Measurements from ENCODE around the gene OTUD3. TPM values are rescaled to one million over a fixed set of nuclear protein-coding genes. Genes with fewer than 3 reads are reported as not detected.

Gene OTUD3
- total RNA-seq, 1 experiment from 2014 or later = 33.9 TPM

DNA sequence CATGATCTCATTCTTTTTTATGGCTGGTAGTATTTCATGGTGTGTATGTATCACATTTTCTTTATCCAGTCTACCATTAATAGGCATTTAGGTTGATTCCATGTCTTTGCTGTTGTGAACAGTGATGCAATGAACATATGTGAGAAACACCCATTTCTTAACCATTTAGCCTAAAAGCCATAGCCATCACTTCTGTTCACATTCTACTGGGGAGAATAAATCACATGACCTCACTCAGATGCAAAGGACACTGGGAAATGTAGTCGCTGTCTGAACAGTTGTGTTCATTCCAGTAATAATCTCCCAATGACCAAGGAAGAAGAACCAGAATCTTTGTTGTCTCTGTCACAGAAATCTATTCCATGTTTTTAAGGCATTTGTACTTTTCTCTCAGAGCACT lies 56.3 kb downstream of the OTUD3 start:
- POLR2A ChIA-PET (ENCODE audit: low non-redundant PET) = no interaction called here
- H3K27me3 ChIP-seq (replicated peaks; ENCODE audit: insufficient read depth, low read depth, low read length, poor library complexity) = no peaks in the 10 kb centered on the region
- BruUV-seq (replicated peaks) = no TSS peak
- H3K4me1 ChIP-seq (ENCODE audit: insufficient read depth, low read length, poor library complexity, severe bottlenecking) = no peaks in the 10 kb centered on the region
- H3K36me3 ChIP-seq (ENCODE audit: insufficient read depth, low read length, poor library complexity, severe bottlenecking) = no peaks in the 10 kb centered on the region
- H3K27ac ChIP-seq (ENCODE audit: low read depth, low read length, poor library complexity, severe bottlenecking) = no peak overlapping the region
- CTCF ChIA-PET = no interaction called here
- DNase-seq (ENCODE audit: low spot score) = no peak
- H3K4me3 ChIP-seq (ENCODE audit: low read depth, low read length, poor library complexity, severe bottlenecking) = no peak overlapping the region
- intact Hi-C loops (cut with micrococcal nuclease; ENCODE audit: unreplicated experiment) = no loop called here
- no peaks in the 10 kb centered on the region for H3K9me3 ChIP-seq (ENCODE audit: low read depth, low read length, poor library complexity, severe bottlenecking)
- no peak for TF ChIP-seq EZH2 (IDR thresholded peaks at IDR 0.05; ENCODE audit: borderline replicate concordance, low read depth, low read length, poor library complexity, severe bottlenecking)
- TF ChIP-seq, protein P1, sequence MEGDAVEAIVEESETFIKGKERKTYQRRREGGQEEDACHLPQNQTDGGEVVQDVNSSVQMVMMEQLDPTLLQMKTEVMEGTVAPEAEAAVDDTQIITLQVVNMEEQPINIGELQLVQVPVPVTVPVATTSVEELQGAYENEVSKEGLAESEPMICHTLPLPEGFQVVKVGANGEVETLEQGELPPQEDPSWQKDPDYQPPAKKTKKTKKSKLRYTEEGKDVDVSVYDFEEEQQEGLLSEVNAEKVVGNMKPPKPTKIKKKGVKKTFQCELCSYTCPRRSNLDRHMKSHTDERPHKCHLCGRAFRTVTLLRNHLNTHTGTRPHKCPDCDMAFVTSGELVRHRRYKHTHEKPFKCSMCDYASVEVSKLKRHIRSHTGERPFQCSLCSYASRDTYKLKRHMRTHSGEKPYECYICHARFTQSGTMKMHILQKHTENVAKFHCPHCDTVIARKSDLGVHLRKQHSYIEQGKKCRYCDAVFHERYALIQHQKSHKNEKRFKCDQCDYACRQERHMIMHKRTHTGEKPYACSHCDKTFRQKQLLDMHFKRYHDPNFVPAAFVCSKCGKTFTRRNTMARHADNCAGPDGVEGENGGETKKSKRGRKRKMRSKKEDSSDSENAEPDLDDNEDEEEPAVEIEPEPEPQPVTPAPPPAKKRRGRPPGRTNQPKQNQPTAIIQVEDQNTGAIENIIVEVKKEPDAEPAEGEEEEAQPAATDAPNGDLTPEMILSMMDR (conservative IDR thresholded peaks at IDR 0.05; ENCODE audit: low read depth, low read length) = no peak

DNA sequence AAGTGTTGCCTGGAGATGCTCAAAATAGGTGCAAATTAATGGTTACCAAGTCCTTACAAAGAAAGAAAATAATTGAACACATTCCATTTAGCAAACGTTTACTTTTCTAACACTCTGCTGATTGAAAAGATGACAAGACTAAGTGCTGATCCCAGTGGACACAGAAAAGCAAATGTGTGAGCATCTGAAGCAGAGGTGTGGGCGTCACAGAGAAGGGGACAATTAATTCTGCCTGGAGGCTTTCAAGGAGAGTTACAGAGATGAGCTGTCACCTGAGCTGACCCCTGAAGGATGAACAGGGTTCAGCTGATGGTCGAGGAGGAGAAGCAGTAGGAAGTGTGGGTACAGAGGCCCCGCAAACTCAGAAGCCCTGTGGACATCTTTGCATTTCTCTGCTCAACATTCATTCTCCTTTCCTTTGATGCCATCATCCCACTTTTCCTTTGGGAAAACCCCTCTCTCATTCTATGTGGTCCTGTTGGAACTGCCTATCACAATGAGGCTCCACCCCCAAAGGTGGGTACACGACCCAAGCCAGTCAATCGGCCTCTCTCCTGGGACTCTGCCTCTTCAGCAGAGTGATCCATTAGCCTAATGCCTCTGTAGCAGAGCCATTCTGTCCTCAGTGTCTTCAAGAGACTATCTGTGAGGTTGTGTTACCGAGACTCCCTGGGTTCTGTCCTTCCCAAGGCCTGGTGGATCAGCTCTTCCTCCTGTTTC lies 58.5 kb downstream of the OTUD3 start:
- no peak overlapping the region for H3K27ac ChIP-seq (ENCODE audit: low read depth, low read length, poor library complexity, severe bottlenecking)
- POLR2A ChIA-PET (ENCODE audit: low non-redundant PET) = no interaction called here
- TF ChIP-seq, protein P1 (conservative IDR thresholded peaks at IDR 0.05; ENCODE audit: low read depth, low read length) = no peak
- no peak for TF ChIP-seq EZH2 (IDR thresholded peaks at IDR 0.05; ENCODE audit: borderline replicate concordance, low read depth, low read length, poor library complexity, severe bottlenecking)

DNA sequence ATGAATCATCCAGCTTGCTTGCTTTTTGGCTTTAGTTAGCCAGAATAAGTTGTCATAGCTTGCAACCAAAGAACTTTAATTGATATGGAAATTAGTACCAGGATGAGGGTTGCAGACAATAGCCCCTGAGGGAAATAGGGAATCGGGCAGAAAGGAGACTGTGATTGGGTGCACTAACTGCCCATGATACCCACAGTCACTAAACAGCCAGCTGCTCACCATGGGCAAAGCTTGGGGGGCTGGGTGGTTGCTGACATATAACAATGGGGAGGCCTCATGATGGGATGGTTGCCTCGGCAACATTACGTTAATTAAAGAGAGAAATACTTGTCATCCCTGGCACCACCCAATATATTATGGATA lies 59.0 kb downstream of the OTUD3 start:
- intact Hi-C loops (cut with micrococcal nuclease; ENCODE audit: unreplicated experiment) = no loop called here

More for the DNA sequence above, 58.5 kb downstream of the OTUD3 start:
- Histone ChIP-seq H3K4me3 (ENCODE audit: low read depth, low read length, poor library complexity, severe bottlenecking) (no peak overlapping the region), H3K4me1 (ENCODE audit: insufficient read depth, low read length, poor library complexity, severe bottlenecking) (no peaks in the 10 kb centered on the region), H3K27me3 (replicated peaks; ENCODE audit: insufficient read depth, low read depth, low read length, poor library complexity) (peaks cover 3% of the 10 kb centered on the region), H3K36me3 (ENCODE audit: insufficient read depth, low read length, poor library complexity, severe bottlenecking) (no peaks in the 10 kb centered on the region), H3K9me3 (ENCODE audit: low read depth, low read length, poor library complexity, severe bottlenecking) (no peaks in the 10 kb centered on the region)
- intact Hi-C loops (cut with micrococcal nuclease; ENCODE audit: unreplicated experiment) = no loop called here
- no peak for DNase-seq (ENCODE audit: low spot score)
- BruUV-seq (replicated peaks) = no TSS peak
- CTCF ChIA-PET = no interaction called here

More for the DNA sequence above, 59.0 kb downstream of the OTUD3 start:
- Histone ChIP-seq H3K27me3 (replicated peaks; ENCODE audit: insufficient read depth, low read depth, low read length, poor library complexity) (peaks cover 5% of the 10 kb centered on the region), H3K36me3 (ENCODE audit: insufficient read depth, low read length, poor library complexity, severe bottlenecking) (no peaks in the 10 kb centered on the region), H3K4me1 (ENCODE audit: insufficient read depth, low read length, poor library complexity, severe bottlenecking) (no peaks in the 10 kb centered on the region), H3K4me3 (ENCODE audit: low read depth, low read length, poor library complexity, severe bottlenecking) (no peak overlapping the region), H3K9me3 (ENCODE audit: low read depth, low read length, poor library complexity, severe bottlenecking) (no peaks in the 10 kb centered on the region), H3K27ac (ENCODE audit: low read depth, low read length, poor library complexity, severe bottlenecking) (no peak overlapping the region)
- no peak for TF ChIP-seq EZH2 (IDR thresholded peaks at IDR 0.05; ENCODE audit: borderline replicate concordance, low read depth, low read length, poor library complexity, severe bottlenecking)
- TF ChIP-seq, protein P1 (conservative IDR thresholded peaks at IDR 0.05; ENCODE audit: low read depth, low read length) = no peak
- ChIA-PET CTCF (no interaction called here), POLR2A (ENCODE audit: low non-redundant PET) (no interaction called here)
- DNase-seq (ENCODE audit: low spot score) = no peak
- no TSS peak for BruUV-seq (replicated peaks)

Measured in A673 (cell line).